HG02943 (cell line): ENCODE measurements around the gene OCA2.

Experiments
- ATAC-seq: cut with Tn5 transposase; IDR thresholded peaks from one replicate; pipeline ENCODE4 v1.9.1; 2021; ENCODE audit warnings: mild to moderate bottlenecking, low read depth, moderate library complexity; ENCODE audit not compliant: unreplicated experiment

Gene OCA2

DNA sequence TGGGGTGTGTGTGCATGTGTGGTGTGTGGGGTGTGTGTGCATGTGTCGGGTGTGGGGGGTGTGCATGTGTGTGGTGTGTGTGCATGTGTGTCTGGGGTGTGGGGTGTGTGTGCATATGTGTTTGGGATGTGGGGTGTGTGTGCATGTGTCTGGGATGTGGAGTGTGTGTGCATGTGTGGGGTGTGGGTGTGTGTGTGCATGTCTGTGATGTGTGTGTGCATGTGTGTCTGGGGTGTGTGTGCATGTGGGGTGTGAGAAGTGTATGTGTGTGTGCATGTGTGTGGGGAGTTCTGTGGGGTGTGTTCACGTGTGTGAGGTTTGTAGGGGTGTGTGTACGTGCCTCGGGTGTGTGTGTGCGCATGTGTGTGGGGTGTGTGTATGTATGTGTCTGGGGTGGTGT, 6.7 kb upstream of the OCA2 start:
- ATAC-seq = no peak

DNA sequence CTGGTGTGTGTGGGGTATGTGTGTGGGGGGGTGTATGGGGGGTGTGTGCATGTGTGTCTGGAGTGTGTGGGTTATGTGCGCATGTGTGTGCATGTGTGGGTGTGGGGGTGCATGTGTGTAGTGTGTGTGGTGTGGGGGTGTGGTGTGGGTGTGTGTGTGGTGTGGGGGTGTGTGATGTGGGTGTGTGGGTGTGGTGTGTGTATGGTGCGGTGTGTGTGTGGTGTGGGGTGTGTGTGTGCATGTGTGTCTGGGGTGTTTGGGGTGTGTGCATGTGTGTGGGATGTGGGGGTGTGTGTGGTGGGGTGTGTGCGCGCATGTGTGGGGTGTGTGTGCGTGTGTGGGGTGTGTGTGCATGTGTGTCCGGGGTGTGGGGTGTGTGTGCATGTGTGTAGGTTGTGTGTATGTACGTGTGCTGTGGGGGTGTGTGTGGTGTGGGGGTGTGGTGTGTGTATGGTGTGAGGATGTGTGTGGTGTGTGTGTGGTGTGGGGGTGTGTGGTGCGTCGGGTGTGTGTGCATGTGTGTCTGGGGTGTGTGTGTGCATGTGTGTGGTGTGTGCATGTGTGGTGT, 6.2 kb upstream of the OCA2 start:
- ATAC-seq = no peak

DNA sequence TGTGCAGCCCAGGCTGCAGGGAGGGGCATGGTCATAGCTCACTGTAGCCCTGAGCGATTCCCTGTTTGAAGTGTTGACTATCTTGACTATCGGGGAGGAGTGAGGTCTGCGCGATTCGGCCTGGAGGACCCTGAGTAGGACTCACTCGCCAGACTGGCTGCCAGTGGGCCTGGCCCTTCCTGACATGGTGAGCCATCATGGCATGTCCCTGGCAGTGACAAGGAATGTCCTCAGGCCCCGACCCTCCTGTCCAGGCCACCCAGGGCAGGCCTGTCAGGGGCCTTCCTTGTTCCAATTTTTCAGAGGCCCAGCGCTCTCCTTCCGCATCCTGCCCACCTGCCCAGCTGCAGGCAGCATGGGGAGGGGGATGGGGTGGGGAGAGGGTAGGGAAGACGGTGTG, 5.2 kb upstream of the OCA2 start:
- ATAC-seq = no peak

DNA sequence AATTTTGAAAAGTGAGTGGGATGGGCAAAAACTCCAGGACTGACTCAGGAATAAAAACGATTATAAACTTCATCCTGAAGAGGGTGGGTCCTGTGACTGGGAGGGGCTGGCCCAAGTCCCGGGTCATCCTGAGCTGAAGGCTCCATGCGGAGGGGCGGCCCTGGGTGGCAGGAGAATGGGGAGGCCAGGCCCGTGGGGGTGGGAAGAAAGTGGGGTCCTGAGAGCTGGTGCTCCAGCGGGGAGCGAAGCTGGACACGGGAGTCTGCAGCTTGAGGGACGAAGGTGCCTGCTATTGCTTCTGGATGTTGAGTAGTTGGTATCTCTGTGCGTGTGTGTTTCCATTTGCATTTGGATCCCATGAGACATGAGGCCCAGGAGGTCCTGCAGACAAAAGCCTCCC, 4.7 kb upstream of the OCA2 start:
- no peak for ATAC-seq

DNA sequence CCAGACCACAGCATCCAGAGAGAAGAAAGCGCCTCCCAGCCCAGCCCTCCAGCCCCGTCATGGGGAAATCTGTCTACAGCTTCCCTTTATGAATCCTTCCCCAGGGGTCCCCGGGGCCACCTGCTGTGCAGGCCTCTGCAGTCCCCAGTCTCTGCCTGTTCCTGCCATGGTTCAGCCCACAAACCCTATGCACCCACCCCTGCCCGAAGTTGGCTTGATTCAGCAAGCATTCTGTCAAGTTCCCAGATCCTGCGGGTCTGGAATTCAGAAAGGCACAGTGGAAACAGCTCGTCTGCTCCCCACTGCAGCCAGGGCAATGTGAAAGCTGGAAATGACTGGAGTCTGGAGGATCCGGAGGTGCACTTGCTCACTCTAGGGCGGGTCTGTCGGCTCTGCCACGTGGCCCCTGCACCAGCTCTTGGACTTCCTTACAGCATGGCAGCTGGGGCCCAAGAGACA, 2.9 kb upstream of the OCA2 start:
- no peak for ATAC-seq

DNA sequence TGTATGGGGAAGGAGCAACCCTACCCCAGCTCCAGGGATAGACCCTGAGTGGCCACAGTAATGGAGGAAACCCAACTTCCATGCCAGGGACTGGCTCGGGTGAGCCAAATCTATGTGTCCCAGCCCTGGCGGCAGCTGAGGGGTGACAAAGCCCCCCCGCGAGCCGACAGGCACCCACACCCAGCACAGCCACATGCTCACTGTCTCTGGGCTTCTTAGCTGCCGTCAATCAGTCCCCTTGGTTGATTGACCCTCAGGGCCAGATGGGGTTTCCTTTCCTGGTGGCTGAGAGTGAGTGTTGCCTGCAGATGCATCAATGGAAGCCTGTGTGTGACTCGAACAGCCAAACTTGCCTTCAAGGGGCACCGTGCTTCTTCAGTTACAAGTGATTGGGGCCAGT, 2.1 kb upstream of the OCA2 start:
- no peak for ATAC-seq

DNA sequence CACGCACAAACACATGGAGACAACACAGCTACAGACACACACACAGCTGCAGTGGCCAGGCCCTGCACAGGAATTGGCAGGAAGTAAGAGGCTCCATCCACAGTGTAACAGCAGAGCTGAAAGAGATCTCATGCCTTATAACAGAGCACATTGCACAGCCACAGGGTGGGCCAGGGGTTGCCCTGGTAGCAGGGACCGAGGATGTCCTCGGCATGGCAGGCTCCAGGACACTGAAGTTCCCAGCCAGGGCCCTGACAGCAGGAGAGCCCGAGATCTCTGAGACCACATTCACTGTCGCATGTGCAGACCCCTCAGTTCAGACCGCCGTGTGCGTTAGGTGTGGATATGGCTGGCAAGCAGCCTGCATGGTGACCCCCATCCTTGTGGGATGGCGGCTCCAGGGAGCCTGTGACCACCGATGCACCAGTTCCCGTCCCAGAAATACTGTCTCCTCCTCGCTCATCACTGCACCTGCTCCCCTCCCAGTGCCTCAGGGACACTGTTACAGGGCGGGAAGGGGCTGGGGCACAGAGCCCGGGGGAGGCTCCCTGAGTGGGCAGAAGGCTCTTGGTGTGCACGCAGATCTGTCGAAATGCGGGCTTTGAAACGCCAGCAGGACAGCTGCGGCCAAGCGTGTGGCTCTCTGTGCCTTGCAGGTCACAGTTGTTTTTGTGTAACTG, 1.5 kb upstream of the OCA2 start:
- no peak for ATAC-seq

DNA sequence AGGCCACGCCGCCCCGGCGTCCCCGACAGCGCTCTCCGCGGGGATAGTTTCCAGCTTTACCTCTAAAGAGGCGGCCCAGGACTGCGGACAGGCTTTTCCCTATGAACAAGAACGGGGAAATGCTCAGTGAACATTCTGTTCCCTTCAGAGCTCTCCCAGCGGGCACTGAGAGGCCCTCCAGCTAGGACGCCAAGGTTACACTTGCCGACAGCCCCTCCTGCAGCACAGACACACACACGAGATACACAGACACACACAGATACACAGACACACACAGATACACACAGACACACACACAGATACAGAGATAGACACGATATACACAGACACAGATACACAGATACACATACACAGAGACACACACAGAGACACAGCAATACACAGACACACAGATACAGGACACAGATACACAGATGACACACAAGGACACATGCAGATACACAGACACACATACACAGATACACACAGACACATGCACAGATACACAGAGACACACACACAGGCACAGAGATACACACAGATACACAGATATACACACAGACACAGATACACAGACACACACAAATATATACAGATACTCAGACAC, 533 bp upstream of the OCA2 start:
- ATAC-seq = no peak

DNA sequence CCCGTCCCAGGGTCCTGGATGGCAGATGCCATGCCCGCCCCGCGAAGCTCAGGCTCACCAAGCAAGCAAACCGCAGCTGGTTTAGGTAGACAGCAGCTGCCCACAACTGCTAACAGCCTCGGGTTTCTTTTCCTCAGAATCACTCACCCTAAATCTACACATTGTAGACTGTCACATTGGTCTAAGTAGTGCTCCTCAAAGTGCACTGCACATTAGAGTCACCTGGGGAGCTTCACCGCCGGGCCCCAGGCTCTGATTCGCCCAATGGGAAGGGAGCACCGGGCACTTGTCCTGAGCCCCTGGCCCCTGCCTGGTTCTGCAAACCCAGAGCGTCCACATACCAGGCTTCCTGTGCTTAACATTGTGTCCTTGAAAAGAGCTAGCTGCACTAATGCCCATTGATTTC, 752 bp downstream of the OCA2 start:
- no peak for ATAC-seq

DNA sequence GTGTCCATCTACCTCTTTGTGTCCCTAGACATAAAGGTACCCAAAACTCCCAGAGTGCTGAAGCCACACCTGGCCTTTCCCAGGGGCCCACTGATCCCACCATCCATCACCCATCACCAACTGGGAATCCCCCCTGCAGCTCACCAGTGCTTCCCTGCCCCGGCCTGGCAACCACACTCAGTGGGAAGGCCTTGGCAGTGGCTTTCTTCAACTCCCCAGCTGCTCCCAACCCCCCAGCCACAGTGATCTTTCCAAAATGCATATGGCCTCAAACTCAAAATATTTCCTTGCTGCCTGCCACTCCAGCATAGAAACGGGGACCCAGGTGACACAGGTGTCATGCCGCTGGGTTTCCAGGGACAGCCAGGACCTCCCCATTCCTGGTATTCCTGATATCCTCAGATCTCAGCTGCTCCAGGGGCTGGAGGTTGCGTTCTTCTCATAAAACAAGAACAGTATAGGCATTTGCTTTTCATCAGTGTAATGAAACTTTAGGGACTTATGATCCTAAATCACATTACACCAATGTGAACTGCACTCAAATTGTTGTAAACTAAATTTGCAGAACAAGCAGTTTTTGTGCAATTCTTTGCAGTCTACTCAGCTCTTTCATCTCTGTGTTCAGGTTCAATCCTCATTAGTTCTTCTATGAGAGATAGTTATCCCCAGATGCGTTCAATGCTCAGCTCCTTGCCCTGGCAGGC, 1.3 kb downstream of the OCA2 start:
- ATAC-seq = no peak

DNA sequence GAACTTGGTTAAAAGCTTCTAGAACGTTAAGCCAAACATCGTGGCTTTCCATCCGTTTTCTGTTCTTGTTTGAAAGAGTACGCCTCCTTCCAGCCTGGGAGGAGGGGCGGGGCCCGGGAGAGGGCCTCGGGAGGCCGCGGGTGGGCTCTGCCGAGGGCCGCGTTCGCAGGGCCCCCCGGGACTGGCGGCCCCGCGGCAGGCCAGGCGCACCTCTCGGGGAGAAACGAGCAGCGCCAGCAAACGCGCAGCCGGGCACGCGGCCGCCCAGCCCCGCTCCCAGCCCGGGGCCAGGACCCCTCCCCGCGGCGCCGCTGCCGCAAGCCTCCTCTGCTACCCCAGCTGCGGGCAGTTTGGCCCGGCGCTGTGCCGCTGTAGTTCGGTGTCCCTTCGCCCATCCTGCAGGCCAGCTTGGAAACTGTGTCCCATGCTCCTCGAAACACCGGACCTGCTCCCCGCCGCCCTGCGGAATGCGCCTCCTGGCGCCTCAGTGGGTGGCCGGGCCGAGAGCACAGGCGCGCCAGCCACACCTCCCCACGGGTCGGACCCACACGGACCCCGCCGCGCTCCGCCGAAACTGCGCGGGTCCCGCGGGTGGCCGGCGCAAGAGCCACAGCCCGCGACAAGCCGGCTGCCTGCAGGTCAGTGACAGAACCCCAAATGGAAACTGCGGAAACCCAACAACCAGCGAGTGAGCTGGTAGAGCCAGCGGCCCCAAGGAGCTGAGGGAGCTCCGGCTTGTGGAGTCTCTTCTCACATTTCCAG, 2.3 kb downstream of the OCA2 start:
- no peak for ATAC-seq

DNA sequence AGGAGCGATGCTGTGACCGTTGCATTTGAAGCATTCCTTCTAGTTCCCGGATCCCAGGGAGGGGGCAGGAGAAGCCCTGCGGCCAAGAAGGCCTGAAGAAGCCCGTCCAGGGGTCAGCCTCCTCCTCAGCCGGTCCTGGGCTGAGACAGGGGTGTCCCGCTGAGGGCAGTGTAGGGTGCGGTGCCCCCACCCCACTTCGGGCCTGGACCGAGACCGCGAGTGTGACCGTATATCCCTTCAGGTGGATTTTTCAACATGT, 2.8 kb downstream of the OCA2 start:
- ATAC-seq = peak; percentile 3

DNA sequence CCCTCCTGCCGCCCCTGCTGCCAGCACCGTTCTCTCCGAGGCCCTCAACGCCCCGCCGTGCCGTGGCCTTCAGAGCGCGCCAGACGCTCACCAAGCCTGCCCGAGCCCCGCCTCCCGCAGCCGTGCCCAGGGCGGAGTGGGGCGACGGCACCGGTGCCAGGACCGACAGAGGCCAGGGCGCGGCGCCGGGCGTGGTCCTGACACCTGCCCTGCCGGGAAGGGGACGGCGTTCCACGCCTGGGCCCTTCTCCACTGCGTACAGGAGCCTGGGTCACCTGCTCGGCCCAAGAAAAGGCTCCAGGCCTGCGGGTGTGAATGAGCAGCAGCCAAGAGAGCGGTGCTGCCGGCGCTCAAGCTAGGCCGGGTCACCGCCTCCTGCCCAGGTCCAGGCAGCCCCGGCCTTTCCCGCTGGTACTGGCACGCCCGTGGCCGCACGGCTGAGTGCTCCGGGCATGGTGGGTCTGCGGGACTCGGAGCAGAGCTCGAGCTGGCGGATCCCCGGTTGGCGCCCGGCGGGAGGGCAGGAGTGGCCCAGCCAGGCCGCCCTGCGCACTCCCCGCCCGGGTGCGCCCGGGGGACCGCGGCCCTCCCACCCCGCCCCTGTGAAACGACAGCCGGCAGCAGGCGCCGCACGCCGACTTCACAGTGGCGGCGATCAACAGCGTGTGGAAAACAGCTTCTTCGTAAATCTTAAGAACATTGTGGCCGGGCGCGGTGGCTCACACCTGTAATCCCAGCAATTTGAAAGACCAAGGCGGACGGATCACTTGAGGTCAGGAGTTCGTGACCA, 4.2 kb downstream of the OCA2 start:
- ATAC-seq = no peak

DNA sequence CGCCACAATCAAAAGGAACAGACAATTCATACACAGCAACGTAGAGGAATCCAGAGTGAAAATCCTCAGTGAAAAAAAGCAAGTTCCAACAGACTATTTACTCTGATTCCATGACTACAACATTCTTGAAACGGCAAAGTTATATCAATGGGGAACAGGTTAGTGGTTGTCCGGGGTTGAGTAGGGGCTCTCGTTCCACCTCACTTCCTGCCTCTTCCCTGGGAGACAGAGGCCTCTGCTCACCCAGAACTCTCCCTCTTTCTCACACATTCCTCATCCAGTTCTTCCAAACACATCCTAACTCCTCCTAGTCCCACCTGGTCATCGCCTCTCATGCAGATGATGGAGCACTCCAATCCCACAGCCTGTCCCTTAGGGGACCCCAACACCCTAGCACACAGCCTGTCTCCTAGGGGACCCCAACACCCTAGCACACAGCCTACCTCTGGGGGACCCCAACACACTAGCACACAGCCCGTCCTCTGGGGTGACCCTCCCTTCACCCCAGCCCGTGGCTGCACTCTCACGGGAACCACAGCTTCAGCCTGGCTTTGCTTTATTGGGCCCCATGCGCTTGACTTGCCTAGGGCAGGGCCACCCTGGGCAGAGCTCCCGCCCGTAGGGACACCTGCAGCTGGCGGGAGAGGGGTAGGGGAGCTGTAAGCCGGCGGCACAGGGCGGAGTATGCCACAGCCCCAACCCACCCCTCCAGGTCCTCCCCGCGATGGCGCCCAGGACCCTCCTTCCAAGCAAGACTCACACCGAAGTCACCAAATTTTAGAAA, 5.2 kb downstream of the OCA2 start:
- ATAC-seq = no peak

DNA sequence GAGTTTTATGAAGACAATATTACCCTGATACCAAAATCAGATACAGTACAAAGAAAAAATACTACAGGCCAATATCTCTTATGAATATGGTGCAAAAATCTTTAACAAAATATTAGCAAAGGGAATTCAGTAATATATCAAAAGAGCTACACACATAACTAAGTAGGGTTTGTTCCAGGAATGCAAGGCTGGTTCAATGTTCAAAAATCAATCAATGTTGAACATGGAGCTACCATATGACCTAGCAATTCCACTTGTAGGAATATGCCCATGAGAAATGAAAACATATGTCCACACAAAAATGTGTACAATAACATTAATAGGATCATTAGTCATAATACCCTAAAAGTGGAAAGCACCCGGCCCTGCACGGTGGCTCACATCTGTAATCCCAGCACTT, 7.8 kb downstream of the OCA2 start:
- ATAC-seq = no peak

DNA sequence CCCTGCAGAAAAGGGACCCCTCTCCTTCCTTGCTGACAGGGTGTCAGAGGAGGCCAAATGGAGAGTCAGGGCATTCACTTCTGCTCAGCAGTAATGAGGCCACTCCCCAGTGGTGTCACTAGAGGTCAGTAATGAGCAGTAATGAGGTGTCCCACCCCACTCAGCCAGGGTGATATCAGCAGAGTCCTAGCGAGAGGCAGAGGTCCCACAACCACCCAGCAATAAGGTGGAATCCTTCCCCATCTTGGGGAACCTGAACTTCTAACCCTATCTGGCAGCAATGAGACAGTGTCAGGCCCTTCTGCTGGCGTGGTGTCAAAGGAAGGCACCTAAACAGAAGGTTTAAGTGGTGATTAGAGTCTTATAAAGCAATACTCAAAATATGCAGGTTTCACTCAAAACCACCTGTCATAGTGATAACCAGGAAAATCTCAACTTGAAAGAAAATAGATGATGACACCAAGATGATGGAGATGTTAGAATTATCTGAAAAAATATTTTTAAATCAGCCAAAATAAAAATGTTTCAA, 12.9 kb downstream of the OCA2 start:
- ATAC-seq = peak; percentile 96

DNA sequence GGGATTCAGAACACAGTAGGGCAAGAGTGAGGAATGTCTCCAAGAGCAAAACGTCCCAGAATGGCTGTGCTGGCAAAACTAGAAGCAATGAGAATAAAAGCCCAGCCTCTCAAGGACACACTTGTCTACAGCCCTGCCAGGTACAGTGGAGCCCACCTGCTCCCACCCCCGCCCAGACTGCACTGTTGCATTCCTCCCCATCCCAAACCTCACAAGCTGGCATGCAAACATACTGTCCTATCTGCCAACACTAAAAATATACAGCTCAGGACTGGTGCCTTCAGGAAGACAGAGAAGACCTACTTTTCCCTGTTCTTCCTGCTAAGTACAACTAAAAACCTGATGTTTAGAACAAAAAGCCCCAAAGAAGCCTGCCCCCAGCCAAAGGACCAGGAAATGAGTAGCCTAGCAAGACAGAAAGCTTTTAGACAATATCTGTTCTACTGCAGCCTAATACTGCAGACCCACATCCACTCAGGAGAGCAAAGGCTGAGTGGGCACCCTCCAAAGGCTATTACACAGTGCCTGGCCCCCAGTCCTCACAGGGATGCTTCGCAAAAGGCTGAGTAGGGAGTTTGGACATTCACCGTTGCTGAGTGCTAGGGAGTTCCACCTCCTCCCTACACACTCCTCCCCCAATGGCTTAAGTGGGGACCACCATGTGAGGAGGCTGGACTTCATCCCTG, 13.5 kb downstream of the OCA2 start:
- no peak for ATAC-seq

DNA sequence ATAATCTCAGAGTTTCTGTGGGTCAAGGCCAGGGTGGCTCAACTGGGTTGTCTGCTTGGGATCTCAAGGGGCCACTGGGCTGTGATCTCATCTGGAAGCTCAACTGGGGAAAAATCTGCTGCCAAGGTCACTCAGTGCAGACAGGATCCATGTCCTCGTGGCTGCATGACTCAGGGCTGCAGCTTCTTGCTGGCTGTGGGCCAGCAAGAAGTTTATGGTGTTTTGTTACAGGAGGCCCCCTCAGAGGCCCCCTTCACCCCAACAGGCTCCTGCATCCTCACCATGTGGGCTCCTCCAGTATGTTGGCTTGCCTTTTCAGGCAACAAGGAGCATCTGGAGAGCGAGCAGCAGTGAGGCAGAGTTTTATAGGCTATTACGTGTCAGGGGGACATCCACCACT, 14.6 kb downstream of the OCA2 start:
- ATAC-seq = no peak
